ENCODE measurements around the gene XYLB.

The XYLB gene

DNA sequence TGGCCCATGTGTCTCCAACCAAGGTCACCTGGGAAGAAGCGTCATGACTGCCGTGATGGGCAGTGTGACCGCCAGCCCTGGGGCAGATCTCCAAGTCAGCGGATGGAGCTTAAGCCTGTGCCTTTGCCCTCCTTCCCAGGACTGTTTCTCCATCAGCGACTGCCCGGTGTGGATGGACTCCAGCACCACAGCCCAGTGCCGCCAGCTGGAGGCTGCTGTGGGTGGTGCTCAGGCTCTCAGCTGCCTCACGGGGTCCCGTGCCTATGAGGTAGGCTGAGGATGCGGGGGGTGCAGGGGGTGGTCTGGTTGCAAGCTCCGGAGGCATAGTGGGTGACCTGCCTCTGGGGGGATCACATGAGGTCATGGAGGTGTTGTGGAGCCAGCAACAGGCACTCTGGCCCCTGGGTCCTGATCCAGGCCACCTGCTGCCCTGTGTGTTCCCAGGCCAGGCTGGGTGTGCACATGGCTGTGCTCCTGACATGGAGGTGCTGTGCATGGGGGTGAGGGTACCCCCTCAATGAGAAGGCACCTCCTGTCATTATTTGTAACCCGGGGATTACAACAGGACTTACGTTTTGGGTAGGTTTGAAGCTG lies 19.0 kb downstream of the XYLB start:
- ChIA-PET POLR2A (no interaction called here), CTCF (interaction anchor here (0.7 to 1.3 kb wide), 3 partner anchors 17 to 19 kb away, joined by 3 to 4 read pairs (median 4); partner anchors contain the start of gene XYLB)
- no peak for TF ChIP-seq CTCF (IDR thresholded peaks at IDR 0.05; ENCODE audit: control extremely low read depth, extremely low read depth, low read depth, missing control alignments)
- DNase-seq (ENCODE audit: extremely low spot score) = no peak

GRCh38 chr3:38366082-38366481 lies 19.5 kb downstream of the XYLB start:
- no peak for TF ChIP-seq CTCF (IDR thresholded peaks at IDR 0.05; ENCODE audit: control extremely low read depth, extremely low read depth, low read depth, missing control alignments)
- ChIA-PET POLR2A (no interaction called here), CTCF (interaction anchor here (0.7 kb wide), 1 partner anchor 20 kb away, joined by 4 read pairs; the partner anchor contains the start of gene XYLB)
- no peak for DNase-seq (ENCODE audit: extremely low spot score)

- ChIA-PET CTCF (interaction anchor here (1.4 to 3.3 kb wide), 3 partner anchors 22 to 279 kb away, joined by 3 to 17 read pairs (median 3); partner anchors contain the start of gene XYLB), POLR2A (no interaction called here)
- DNase-seq (ENCODE audit: extremely low spot score) = no peak
- no peak for TF ChIP-seq CTCF (IDR thresholded peaks at IDR 0.05; ENCODE audit: control extremely low read depth, extremely low read depth, low read depth, missing control alignments)
These were observed 21.2 kb downstream of the XYLB start for GRCh38 chr3:38367779-38368178.

DNA sequence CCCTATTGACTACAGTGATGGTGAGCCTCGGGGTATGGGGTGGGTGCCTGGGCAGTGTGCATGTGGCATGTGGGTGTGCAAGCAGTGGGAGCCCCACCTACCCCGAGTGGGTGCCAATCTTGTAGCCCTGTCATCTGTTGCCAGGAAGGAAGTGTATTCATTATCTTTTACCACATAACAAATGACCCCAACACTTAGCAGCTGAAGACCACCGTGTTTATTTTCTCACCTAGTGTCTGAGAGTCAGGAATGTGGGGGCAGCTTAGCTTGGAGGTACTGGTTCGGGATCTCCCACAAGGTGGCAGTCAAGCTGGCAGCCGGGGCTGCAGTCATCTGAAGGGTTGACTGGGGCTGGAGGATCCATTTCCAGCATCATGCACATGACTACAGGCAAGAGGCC lies 21.7 kb downstream of the XYLB start:
- ChIA-PET POLR2A (no interaction called here), CTCF (interaction anchor here (1.0 to 3.3 kb wide), 5 partner anchors 10 to 279 kb away, joined by 3 to 17 read pairs (median 3); partner anchors contain the start of gene XYLB)
- DNase-seq (ENCODE audit: extremely low spot score) = no peak
- TF ChIP-seq CTCF (IDR thresholded peaks at IDR 0.05; ENCODE audit: control extremely low read depth, extremely low read depth, low read depth, missing control alignments) = no peak

GRCh38 chr3:38369186-38369585 lies 22.6 kb downstream of the XYLB start:
- CTCF ChIA-PET = interaction anchor here (1.0 to 3.3 kb wide), 5 partner anchors 9 to 129 kb away, joined by 3 to 17 read pairs (median 3); partner anchors contain the start of gene XYLB
- POLR2A ChIA-PET = no interaction called here
- no peak for DNase-seq (ENCODE audit: extremely low spot score)
- TF ChIP-seq CTCF (IDR thresholded peaks at IDR 0.05; ENCODE audit: control extremely low read depth, extremely low read depth, low read depth, missing control alignments) = no peak

DNA sequence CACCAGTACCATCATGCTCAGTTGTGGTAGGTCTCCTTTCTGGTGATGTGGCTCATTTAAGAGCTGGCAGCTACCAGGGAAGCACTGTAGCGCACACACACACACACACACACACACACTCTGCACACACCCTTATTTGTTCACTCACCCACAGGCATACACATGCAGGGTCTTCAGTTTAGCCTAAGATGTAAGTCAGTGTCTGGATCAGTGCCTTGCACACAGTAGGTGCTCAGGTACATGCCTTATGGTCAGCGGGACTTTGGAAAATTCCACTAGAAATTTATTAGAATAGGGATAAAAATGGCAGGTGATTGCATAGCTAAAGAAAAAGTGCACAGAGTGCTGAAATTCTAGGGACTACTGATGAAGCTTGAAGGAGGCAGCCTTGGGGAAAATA lies 23.6 kb downstream of the XYLB start:
- DNase-seq (ENCODE audit: extremely low spot score) = no peak
- POLR2A ChIA-PET = no interaction called here
- CTCF ChIA-PET = interaction anchor here (1.5 to 3.3 kb wide), 2 partner anchors 24 to 130 kb away, joined by 3 to 17 read pairs; partner anchors contain the start of gene XYLB

More for the DNA sequence above, 23.6 kb downstream of the XYLB start:
- TF ChIP-seq CTCF (IDR thresholded peaks at IDR 0.05; ENCODE audit: control extremely low read depth, extremely low read depth, low read depth, missing control alignments) = no peak

All from GM10248 (cell line).